HepG2 (cell line): ENCODE measurements around the gene EEFSEC.

Source experiments
- CTCF ChIP-seq: sonication (generic); formaldehyde crosslinking; IDR thresholded peaks from 2 replicates; pipeline ENCODE4 v1.5.0; 2020; ENCODE audit warnings: mild to moderate bottlenecking, missing genetic modification reagents, moderate library complexity
- POLR2A ChIP-seq, 2 experiments: IDR thresholded peaks; 2 replicates each; pipeline ENCODE4 v1.6.1; 2011; ENCODE audit warnings: low read depth in 2 of 2, low read length in 2 of 2, mild to moderate bottlenecking in 1 of 2, moderate library complexity in 1 of 2; ENCODE audit not compliant: insufficient read depth in 1 of 2
- POLR2AphosphoS2 ChIP-seq: IDR thresholded peaks from 2 replicates; pipeline ENCODE4 v1.6.1; 2011; ENCODE audit warnings: low read depth, low read length, improper control_type of control experiment
- SMC3 ChIP-seq: IDR thresholded peaks from 2 replicates; pipeline ENCODE4 v1.6.1; 2011; ENCODE audit warnings: low read length, improper control_type of control experiment
- ZKSCAN1 ChIP-seq: fragments of 150-350 bp; IDR thresholded peaks from 2 replicates; pipeline ENCODE4 v1.6.1; 2014; ENCODE audit warnings: low read length
- ZNF276 ChIP-seq: sonication (generic); formaldehyde crosslinking; IDR thresholded peaks from 2 replicates; pipeline ENCODE4 v1.4.0; 2020; ENCODE audit warnings: mild to moderate bottlenecking, low read depth, missing genetic modification reagents
- ZNF350 ChIP-seq: sonication (generic); formaldehyde crosslinking; IDR thresholded peaks from 2 replicates; pipeline ENCODE4 v1.4.0; 2020; ENCODE audit warnings: mild to moderate bottlenecking, low read depth, missing genetic modification reagents, borderline replicate concordance
- ZNF619 ChIP-seq: sonication (generic); formaldehyde crosslinking; IDR thresholded peaks from 2 replicates; pipeline ENCODE4 v1.4.0; 2020; ENCODE audit warnings: mild to moderate bottlenecking, missing genetic modification reagents

- TF ChIP-seq SMC3 (no peak), ZKSCAN1 (no peak), ZNF276 (CRISPR knock-in tag) (no peak), POLR2A (IDR thresholded peaks at IDR 0.05; ENCODE audit: insufficient read depth in 1 of 2, low read depth in 2 of 2, low read length in 2 of 2) (no peak), CTCF (CRISPR knock-in tag) (no peak), ZNF350 (CRISPR knock-in tag) (no peak), ZNF619 (CRISPR knock-in tag) (no peak), POLR2AphosphoS2 (no peak)
Observed at GRCh38 chr3:128445357-128445756, 292.1 kb downstream of the EEFSEC start.
